ENCODE measurements around the gene NPFF. TPM values are rescaled to one million over a fixed set of nuclear protein-coding genes. Genes with fewer than 3 reads are reported as not detected.

Gene NPFF
- total RNA-seq, 1 experiment from 2014 or later = not detected

DNA sequence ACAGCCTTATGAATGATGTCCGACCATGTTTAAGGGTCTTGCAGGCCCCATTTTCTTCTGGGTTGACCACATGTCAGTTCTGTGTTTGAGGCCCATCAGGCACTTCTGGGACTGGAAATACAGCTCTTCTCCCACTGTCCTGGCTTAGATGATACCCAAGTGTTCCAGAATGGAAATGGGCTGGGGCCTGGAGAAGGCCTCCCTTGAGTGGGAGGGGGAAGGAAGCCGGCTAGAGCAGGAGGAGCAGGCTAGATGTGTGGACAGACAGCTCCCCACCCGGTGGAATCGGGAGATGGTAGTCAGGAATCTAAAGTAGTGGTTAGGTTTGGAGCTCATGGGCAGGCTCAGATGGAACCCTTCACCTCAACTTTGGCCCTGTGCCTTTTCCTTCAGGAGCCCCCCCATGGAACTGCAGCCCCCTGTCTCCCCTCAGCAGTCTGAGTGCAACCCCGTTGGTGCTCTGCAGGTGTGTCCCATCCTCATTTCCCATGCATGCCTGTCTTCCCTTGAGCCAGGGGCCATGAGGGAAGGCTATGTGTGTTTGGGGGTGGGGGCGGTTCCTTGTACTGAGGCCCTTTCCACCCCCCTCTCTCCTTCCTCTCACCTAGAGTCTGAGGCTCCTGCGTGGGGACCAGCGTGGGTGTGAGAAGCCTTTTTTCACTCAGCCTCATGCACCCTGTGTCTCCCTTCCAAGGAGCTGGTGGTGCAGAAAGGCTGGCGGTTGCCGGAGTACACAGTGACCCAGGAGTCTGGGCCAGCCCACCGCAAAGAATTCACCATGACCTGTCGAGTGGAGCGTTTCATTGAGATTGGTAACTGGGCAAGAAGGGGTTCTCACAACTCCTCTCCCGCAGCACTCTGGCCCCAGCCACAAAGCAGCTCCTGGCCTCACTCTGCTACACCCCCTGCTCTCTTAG, 3.0 kb downstream of the NPFF start:
- no peak for TF ChIP-seq EZH2 (IDR thresholded peaks at IDR 0.05; ENCODE audit: low read depth)
- TF ChIP-seq, protein P1, sequence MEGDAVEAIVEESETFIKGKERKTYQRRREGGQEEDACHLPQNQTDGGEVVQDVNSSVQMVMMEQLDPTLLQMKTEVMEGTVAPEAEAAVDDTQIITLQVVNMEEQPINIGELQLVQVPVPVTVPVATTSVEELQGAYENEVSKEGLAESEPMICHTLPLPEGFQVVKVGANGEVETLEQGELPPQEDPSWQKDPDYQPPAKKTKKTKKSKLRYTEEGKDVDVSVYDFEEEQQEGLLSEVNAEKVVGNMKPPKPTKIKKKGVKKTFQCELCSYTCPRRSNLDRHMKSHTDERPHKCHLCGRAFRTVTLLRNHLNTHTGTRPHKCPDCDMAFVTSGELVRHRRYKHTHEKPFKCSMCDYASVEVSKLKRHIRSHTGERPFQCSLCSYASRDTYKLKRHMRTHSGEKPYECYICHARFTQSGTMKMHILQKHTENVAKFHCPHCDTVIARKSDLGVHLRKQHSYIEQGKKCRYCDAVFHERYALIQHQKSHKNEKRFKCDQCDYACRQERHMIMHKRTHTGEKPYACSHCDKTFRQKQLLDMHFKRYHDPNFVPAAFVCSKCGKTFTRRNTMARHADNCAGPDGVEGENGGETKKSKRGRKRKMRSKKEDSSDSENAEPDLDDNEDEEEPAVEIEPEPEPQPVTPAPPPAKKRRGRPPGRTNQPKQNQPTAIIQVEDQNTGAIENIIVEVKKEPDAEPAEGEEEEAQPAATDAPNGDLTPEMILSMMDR (conservative IDR thresholded peaks at IDR 0.05) = no peak
- ChIA-PET POLR2A (ENCODE audit: unreplicated experiment) (no interaction called here), CTCF (no interaction called here)
- Histone ChIP-seq H3K9me3 (ENCODE audit: insufficient read depth, low read depth) (no peaks in the 10 kb centered on the region), H3K9me2 (ENCODE audit: insufficient read depth) (no peaks in the 10 kb centered on the region), H3F3A (ENCODE audit: insufficient read depth, low read depth) (peaks cover 19% of the 10 kb centered on the region), H3K79me2 (ENCODE audit: low read depth) (peaks cover 26% of the 10 kb centered on the region), H3K4me2 (no peak overlapping the region), H3K36me3 (ENCODE audit: low read depth) (no peaks in the 10 kb centered on the region), H3K4me3 (no peak overlapping the region), H3K27me3 (ENCODE audit: insufficient read depth, low read depth) (no peaks in the 10 kb centered on the region), H3K4me1 (replicated peaks; ENCODE audit: insufficient read depth) (peaks cover 11% of the 10 kb centered on the region), H2AFZ (no peak overlapping the region), H3K27ac (no peak overlapping the region), H4K20me1 (ENCODE audit: insufficient read depth) (no peaks in the 10 kb centered on the region)
- intact Hi-C loops (cut with micrococcal nuclease; ENCODE audit: unreplicated experiment) = loop anchor here (5.0 to 10.0 kb wide), 2 partner anchors 52 to 439 kb away; partner anchors contain the start of gene PCBP2
- no TSS peak for BruUV-seq (replicated peaks)
- no peak for DNase-seq

DNA sequence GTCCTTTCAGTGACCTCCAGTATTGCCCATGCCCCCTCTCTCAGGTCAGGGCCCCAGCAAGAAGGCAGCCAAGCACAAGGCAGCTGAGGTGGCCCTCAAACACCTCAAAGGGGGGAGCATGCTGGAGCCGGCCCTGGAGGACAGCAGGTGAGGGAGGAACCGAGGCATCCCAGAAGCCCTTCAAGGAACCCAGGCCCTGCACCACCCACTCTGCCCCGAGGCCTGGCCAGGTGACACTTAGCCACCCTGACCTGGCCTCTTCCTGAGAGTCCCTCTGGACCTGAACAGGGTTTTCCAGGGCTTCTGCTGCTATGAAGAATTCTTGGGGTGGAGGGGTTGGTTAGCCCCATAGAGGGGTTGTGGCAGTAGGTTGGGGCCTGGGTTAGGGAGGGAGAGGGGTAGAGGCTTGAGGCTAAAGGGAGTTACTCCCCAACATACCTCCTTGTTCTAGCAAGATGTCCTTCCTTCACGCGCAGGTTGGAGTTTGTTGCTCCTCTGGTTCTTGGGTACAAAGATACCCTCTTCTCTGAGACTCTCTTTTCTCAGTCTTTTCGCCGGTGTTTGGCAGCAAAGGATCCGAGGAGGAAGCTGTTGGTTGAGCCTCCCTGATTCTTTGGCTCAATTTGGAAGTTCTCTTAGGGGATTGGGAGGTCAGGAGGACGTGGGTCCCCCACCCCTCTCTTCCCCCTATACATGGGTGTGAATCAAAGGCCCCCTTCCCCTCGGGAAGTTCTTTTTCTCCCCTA, 4.1 kb downstream of the NPFF start:
- BruUV-seq (replicated peaks) = no TSS peak
- H3K36me3 ChIP-seq (ENCODE audit: low read depth) = no peaks in the 10 kb centered on the region
- intact Hi-C loops (cut with micrococcal nuclease; ENCODE audit: unreplicated experiment) = loop anchor here (5.0 to 10.0 kb wide), 2 partner anchors 51 to 438 kb away; partner anchors contain the start of gene PCBP2
- ChIA-PET CTCF (no interaction called here), POLR2A (ENCODE audit: unreplicated experiment) (interaction anchor here (0.7 kb wide), 1 partner anchor 75 kb away, joined by 9 read pairs; no protein-coding TSS in a partner anchor)
- DNase-seq = no peak
- no peak overlapping the region for H3K27ac ChIP-seq
- TF ChIP-seq, protein P1 (conservative IDR thresholded peaks at IDR 0.05) = no peak
- TF ChIP-seq EZH2 (IDR thresholded peaks at IDR 0.05; ENCODE audit: low read depth) = no peak
- H4K20me1 ChIP-seq (ENCODE audit: insufficient read depth) = no peaks in the 10 kb centered on the region
- peak overlapping the region; percentile 89; the same call in 1 of the 2 replicates for H3K4me2 ChIP-seq
- no peaks in the 10 kb centered on the region for H3K9me3 ChIP-seq (ENCODE audit: insufficient read depth, low read depth)
- peaks cover 26% of the 10 kb centered on the region for H3K79me2 ChIP-seq (ENCODE audit: low read depth)
- peaks cover 11% of the 10 kb centered on the region for H3K4me1 ChIP-seq (replicated peaks; ENCODE audit: insufficient read depth)
- H3K27me3 ChIP-seq (ENCODE audit: insufficient read depth, low read depth) = no peaks in the 10 kb centered on the region
- no peak overlapping the region for H3K4me3 ChIP-seq
- peaks cover 16% of the 10 kb centered on the region for H3F3A ChIP-seq (ENCODE audit: insufficient read depth, low read depth)
- H2AFZ ChIP-seq = no peak overlapping the region
- H3K9me2 ChIP-seq (ENCODE audit: insufficient read depth) = no peaks in the 10 kb centered on the region

DNA sequence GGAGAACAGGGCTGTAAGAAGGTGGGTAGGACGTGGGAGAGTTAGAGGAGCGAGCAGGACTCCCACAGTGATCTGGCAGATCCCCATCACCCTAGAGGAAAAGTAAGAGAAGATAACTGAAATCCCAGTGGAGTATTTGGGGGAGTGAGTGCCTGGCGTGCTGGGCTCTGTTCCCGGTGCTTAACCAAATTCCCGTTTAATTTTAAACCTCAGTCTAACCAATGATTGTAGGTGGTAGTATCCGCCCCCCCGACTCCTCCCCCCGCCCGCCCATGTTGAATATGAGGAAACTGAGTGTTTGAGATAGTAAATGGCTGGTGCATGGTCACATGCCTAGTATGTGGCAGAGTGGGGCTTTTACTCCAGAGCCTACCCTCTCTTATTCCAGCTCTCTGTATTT, 5.0 kb downstream of the NPFF start:
- CTCF ChIA-PET = interaction anchor here (0.6 kb wide), 1 partner anchor 175 kb away, joined by 3 read pairs; no protein-coding TSS in a partner anchor

More for the DNA sequence above, 5.0 kb downstream of the NPFF start:
- BruUV-seq (replicated peaks) = no TSS peak
- no peaks in the 10 kb centered on the region for H3K27me3 ChIP-seq (ENCODE audit: insufficient read depth, low read depth)
- H3K9me2 ChIP-seq (ENCODE audit: insufficient read depth) = no peaks in the 10 kb centered on the region
- peaks cover 9% of the 10 kb centered on the region for H3F3A ChIP-seq (ENCODE audit: insufficient read depth, low read depth)
- peaks cover 11% of the 10 kb centered on the region for H3K4me1 ChIP-seq (replicated peaks; ENCODE audit: insufficient read depth)
- no peak overlapping the region for H3K27ac ChIP-seq
- no peaks in the 10 kb centered on the region for H3K36me3 ChIP-seq (ENCODE audit: low read depth)
- no peaks in the 10 kb centered on the region for H4K20me1 ChIP-seq (ENCODE audit: insufficient read depth)
- DNase-seq = no peak
- no peak overlapping the region for H2AFZ ChIP-seq
- TF ChIP-seq, protein P1 (conservative IDR thresholded peaks at IDR 0.05) = no peak
- TF ChIP-seq EZH2 (IDR thresholded peaks at IDR 0.05; ENCODE audit: low read depth) = no peak
- POLR2A ChIA-PET (ENCODE audit: unreplicated experiment) = interaction anchor here (0.7 kb wide), 1 partner anchor 74 kb away, joined by 9 read pairs; no protein-coding TSS in a partner anchor
- peaks cover 26% of the 10 kb centered on the region for H3K79me2 ChIP-seq (ENCODE audit: low read depth)
- peak overlapping the region; percentile 77 for H3K4me3 ChIP-seq
- H3K4me2 ChIP-seq = peak overlapping the region; percentile 89
- H3K9me3 ChIP-seq (ENCODE audit: insufficient read depth, low read depth) = no peaks in the 10 kb centered on the region
- intact Hi-C loops (cut with micrococcal nuclease; ENCODE audit: unreplicated experiment) = loop anchor here (5.0 to 10.0 kb wide), 2 partner anchors 50 to 438 kb away; partner anchors contain the start of gene PCBP2

All from PC-9 (cell line).